Kidney (tissue), 14 donors: ENCODE data around the gene BUD23. TPM values are rescaled to one million over a fixed set of nuclear protein-coding genes. Genes with fewer than 3 reads are reported as not detected.
"Not testable (repeated sequence)": the region's sequence is repeated elsewhere in the genome, so short reads cannot be mapped to it uniquely, and the experiment has no call there.

Experiments used
- DNase-seq, 5 donors: peaks; one replicate each; pipeline ENCODE4 v3.0.0-alpha.2; 2013 to 2020
- FAIRE-seq: peaks from 2 replicates; lab custom pipeline; 2012; peaks lifted over from hg19 to GRCh38; lab: Jason Lieb, UNC
- H3K27ac ChIP-seq, 2 donors: one replicate each; pipeline ENCODE4 v1.7.0; 2013; ENCODE audit warnings: low read depth in 2 of 2, low read length in 2 of 2, inconsistent platforms in 1 of 2
- H3K27me3 ChIP-seq: one replicate; pipeline ENCODE4 v1.7.1; 2013; ENCODE audit warnings: low read length, inconsistent platforms; ENCODE audit not compliant: control insufficient read depth, insufficient read depth
- H3K36me3 ChIP-seq, 3 donors: one replicate each; pipeline versions ENCODE4 v1.7.0 to v1.7.1; 2013; ENCODE audit warnings: low read length in 3 of 3, control low read depth in 1 of 3, inconsistent platforms in 1 of 3; ENCODE audit not compliant: insufficient read depth in 3 of 3, control insufficient read depth in 2 of 3
- H3K4me1 ChIP-seq, 3 donors: one replicate each; pipeline versions ENCODE4 v1.7.0 to v1.7.1; 2013; ENCODE audit warnings: low read length in 3 of 3, inconsistent platforms in 1 of 3, low read depth in 1 of 3; ENCODE audit not compliant: control insufficient read depth in 2 of 3, insufficient read depth in 2 of 3
- H3K4me3 ChIP-seq, 3 donors: one replicate each; pipeline versions ENCODE4 v1.7.0 to v1.8.1; 2013; ENCODE audit warnings: low read length in 3 of 3, control low read depth in 1 of 3, inconsistent platforms in 1 of 3
- H3K9ac ChIP-seq, 3 donors: one replicate each; pipeline versions ENCODE4 v1.7.0 to v1.7.1; 2013; ENCODE audit warnings: low read length in 3 of 3, control low read depth in 1 of 3, inconsistent platforms in 1 of 3
- H3K9me3 ChIP-seq, 3 donors: one replicate each; pipeline versions ENCODE4 v1.7.0 to v1.7.1; 2013; ENCODE audit warnings: low read length in 3 of 3, control low read depth in 1 of 3, inconsistent platforms in 1 of 3; ENCODE audit not compliant: control insufficient read depth in 2 of 3, insufficient read depth in 1 of 3
- intact Hi-C: fragments of 100-400 bp; cut with DNase I; formaldehyde crosslinking; loops from one replicate; pipeline ENCODE4 v1.11.1; 2022
- polyA plus RNA-seq: library from polyadenylated mRNA; stranded (reverse); fragments of 350-450 nt; fragmentation: Illumina TruSeq; extraction: RNeasy Lipid Tissue Mini Kit (QIAGEN cat#74804); gene quantifications from one replicate; pipeline ENCODE4 v1.2.3, GENCODE V29; 2014; ENCODE audit warnings: low read depth, low replicate concordance; ENCODE audit not compliant: insufficient read depth
- total RNA-seq: library from RNA; stranded (reverse); fragmentation: NEBNext Ultra II Directional; extraction: Animal tissue kit (Norgen Biotek cat#: 25700); gene quantifications from one replicate; pipeline ENCODE4 v1.2.1, GENCODE V29; 2021
- TF ChIP-seq, protein P1 (sequence below): IDR thresholded peaks from 3 replicates; pipeline ENCODE4 v1.5.1; 2012; ENCODE audit warnings: mild to moderate bottlenecking, moderate library complexity, borderline replicate concordance; ENCODE audit not compliant: insufficient read depth; ENCODE audit errors: extremely low read depth
- donor health status: control.
- donor health status: control.
- donor health status: control.
- donor health status: control.
- donor health status: control.
- donor health status: DM: yes; HTN: yes; CAD: no.
- donor health status: Normal renal cell carcinoma (clear cell type).

The BUD23 gene
- total and polyA plus RNA-seq, 2 donors from 2014 or later: 61.0 to 92.7 TPM

- Histone ChIP-seq H3K9me3 (no peaks in the 10 kb centered on the region), H3K27ac (no peak within 1 kb of the TSS)
- peak; percentile 69 to 91 (median 80) for DNase-seq
Observed at GRCh38 chr7:73718905-73719805, 35.8 kb downstream of the BUD23 start, which contains the start of gene STX1A. Gene STX1A, minus strand, starts transcription at chr7:73719669. Its CDS starts 38 bp downstream, at chr7:73719631.

DNA sequence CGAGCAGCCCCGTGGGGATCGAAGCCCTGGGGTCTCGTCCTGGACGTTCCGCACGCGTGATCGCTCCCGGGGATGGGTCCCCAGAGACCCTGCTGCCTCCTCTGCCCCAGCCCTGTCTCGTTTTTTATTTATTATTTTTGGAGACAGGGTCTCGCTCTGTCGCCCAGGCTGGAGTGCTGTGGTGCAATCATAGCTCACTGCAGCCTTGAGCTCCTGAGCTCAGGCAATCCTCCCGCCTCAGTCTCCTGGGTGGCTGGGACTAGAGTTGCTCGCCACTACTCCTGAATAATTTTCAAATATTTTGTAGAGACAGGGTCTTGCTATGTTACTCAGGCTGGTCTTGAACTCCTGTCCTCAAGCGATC lies 36.4 kb downstream of the BUD23 start:
- H3K4me1 ChIP-seq: peaks cover 0 to 8% (median 0%) of the 10 kb centered on the region in 3 donors
- no peaks in the 10 kb centered on the region for H3K27me3 ChIP-seq
- DNase-seq (no peak), FAIRE-seq (no peak)
- H3K4me3 ChIP-seq: peak overlapping the region in 2 of 3 donors; percentile 45 to 53
- H3K9me3 ChIP-seq: no peaks in the 10 kb centered on the region
- TF ChIP-seq, protein P1, sequence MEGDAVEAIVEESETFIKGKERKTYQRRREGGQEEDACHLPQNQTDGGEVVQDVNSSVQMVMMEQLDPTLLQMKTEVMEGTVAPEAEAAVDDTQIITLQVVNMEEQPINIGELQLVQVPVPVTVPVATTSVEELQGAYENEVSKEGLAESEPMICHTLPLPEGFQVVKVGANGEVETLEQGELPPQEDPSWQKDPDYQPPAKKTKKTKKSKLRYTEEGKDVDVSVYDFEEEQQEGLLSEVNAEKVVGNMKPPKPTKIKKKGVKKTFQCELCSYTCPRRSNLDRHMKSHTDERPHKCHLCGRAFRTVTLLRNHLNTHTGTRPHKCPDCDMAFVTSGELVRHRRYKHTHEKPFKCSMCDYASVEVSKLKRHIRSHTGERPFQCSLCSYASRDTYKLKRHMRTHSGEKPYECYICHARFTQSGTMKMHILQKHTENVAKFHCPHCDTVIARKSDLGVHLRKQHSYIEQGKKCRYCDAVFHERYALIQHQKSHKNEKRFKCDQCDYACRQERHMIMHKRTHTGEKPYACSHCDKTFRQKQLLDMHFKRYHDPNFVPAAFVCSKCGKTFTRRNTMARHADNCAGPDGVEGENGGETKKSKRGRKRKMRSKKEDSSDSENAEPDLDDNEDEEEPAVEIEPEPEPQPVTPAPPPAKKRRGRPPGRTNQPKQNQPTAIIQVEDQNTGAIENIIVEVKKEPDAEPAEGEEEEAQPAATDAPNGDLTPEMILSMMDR: no peak
- H3K9ac ChIP-seq: no peak overlapping the region
- no peaks in the 10 kb centered on the region for H3K36me3 ChIP-seq
- H3K27ac ChIP-seq: no peak overlapping the region
- intact Hi-C loops: loop anchor here (5.0 kb wide), 1 partner anchor 112 kb away; no protein-coding TSS in a partner anchor

More at GRCh38 chr7:73718905-73719805, 35.8 kb downstream of the BUD23 start, which contains the start of gene STX1A:
- H3K9ac ChIP-seq: peak within 1 kb of the TSS in 2 of 3 donors; percentile 4 to 58
- peaks cover 0 to 8% (median 0%) of the 10 kb centered on the region in 3 donors for H3K4me1 ChIP-seq
- H3K27me3 ChIP-seq: no peaks in the 10 kb centered on the region
- TF ChIP-seq, protein P1: no peak
- no peaks in the 10 kb centered on the region for H3K36me3 ChIP-seq
- intact Hi-C loops: loop anchor here (5.0 kb wide), 1 partner anchor 112 kb away; no protein-coding TSS in a partner anchor
- no peak for FAIRE-seq
- H3K4me3 ChIP-seq: peak within 1 kb of the TSS; percentile 33 to 67 (median 60)

- H3K36me3 ChIP-seq, DNase-seq, H3K9ac ChIP-seq, H3K27ac ChIP-seq, FAIRE-seq, H3K4me3 ChIP-seq, intact Hi-C loops, H3K4me1 ChIP-seq, H3K27me3 ChIP-seq, H3K9me3 ChIP-seq: not testable (repeated sequence)
Observed at GRCh38 chr7:73720443-73720842, 37.0 kb downstream of the BUD23 start.

DNA sequence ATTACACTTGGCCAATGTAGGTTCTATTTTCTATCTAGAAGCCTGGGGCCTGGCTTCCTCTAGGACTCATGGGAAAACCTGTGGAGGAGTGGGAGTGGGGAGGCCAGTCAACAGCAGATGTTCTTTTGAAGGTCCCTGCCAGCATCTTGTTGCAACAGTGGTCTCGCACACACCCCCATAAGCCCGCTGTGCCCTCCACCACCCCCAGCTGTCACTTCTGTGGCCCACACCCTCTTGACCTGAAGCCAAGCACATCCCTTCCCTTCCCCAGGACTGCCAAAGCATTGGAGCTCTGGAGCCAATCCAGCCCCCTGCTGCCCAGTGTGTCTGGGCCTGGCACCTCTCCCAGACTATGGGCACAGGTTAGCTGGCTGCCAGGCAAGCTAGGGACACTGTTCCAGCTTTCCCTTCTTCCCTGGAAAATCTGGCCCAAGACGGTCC lies 38.0 kb downstream of the BUD23 start:
- Histone ChIP-seq H3K4me1 (peaks cover 0 to 8% (median 0%) of the 10 kb centered on the region in 3 donors), H3K9me3 (peaks cover 0 to 1% (median 0%) of the 10 kb centered on the region in 3 donors), H3K27me3 (no peaks in the 10 kb centered on the region), H3K9ac (no peak overlapping the region), H3K4me3 (no peak overlapping the region), H3K27ac (no peak overlapping the region), H3K36me3 (no peaks in the 10 kb centered on the region)
- intact Hi-C loops: no loop called here
- FAIRE-seq (no peak), DNase-seq (peak in 1 of 5 donors; percentile 50)
- TF ChIP-seq, protein P1: no peak

DNA sequence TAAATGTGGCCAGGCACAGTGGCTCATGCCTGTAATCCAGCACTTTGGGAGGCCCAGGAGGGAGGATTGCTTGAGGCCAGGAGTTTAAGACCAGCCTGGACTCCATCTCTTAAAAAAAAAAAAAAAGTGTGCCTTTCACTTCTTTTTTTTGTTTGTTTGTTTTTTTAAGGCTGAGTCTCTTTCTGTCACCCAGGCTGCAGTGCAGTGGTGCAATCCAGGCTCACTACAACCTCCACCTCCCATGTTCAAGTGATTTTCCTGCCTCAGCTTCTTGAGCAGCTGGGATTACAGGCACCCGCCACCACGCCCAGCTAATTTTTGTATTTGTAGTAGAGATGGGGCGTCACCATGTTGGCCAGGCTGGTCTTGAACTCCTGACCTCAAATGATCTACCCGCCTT lies 38.8 kb downstream of the BUD23 start:
- H3K9me3 ChIP-seq, DNase-seq, FAIRE-seq, H3K36me3 ChIP-seq, H3K4me1 ChIP-seq, H3K27ac ChIP-seq, intact Hi-C loops, H3K27me3 ChIP-seq, H3K4me3 ChIP-seq, H3K9ac ChIP-seq: not testable (repeated sequence)
